Smooth muscle cell (in vitro differentiated cells): ENCODE data around the gene NAPB. TPM values are rescaled to one million over a fixed set of nuclear protein-coding genes. Genes with fewer than 3 reads are reported as not detected.

Experiments
- DNase-seq: peaks from one replicate; lab custom pipeline; 2025; ENCODE audit not compliant: unreplicated experiment; lab: John Stamatoyannopoulos, UW
- H2AFZ ChIP-seq: fragments of 200-600 bp; sonication (generic); 2 replicates; pipeline ENCODE4 v1.6.0; 2016; ENCODE audit warnings: antibody characterized with exemption, low read depth, mild to moderate bottlenecking
- H3F3A ChIP-seq: fragments of 200-600 bp; sonication (generic); 2 replicates; pipeline ENCODE4 v1.6.0; 2017; ENCODE audit warnings: antibody characterized with exemption, low read depth
- H3K27ac ChIP-seq: fragments of 200-600 bp; sonication (generic); 2 replicates; pipeline ENCODE4 v1.5.1; 2016; ENCODE audit warnings: low read depth, mild to moderate bottlenecking
- H3K27me3 ChIP-seq: fragments of 200-600 bp; sonication (generic); 2 replicates; pipeline ENCODE4 v1.6.1; 2016; ENCODE audit warnings: low read depth, mild to moderate bottlenecking
- H3K36me3 ChIP-seq: fragments of 200-600 bp; sonication (generic); 2 replicates; pipeline ENCODE4 v1.5.1; 2016; ENCODE audit warnings: low read depth
- H3K4me1 ChIP-seq: fragments of 200-600 bp; sonication (generic); 2 replicates; pipeline ENCODE4 v1.5.1; 2016; ENCODE audit warnings: low read depth
- H3K4me2 ChIP-seq: fragments of 200-600 bp; sonication (generic); 2 replicates; pipeline ENCODE4 v1.6.0; 2016; ENCODE audit warnings: mild to moderate bottlenecking
- H3K4me3 ChIP-seq: fragments of 200-600 bp; sonication (generic); 2 replicates; pipeline ENCODE4 v1.5.1; 2016; ENCODE audit warnings: mild to moderate bottlenecking
- H3K79me2 ChIP-seq: fragments of 200-600 bp; sonication (generic); 2 replicates; pipeline ENCODE4 v1.6.0; 2016; ENCODE audit warnings: low read depth, mild to moderate bottlenecking
- H3K9ac ChIP-seq: fragments of 200-600 bp; sonication (generic); 2 replicates; pipeline ENCODE4 v1.6.0; 2016; ENCODE audit warnings: low read depth
- H3K9me3 ChIP-seq: fragments of 200-600 bp; sonication (generic); replicated peaks from 2 replicates; pipeline ENCODE4 v1.5.1; 2016; ENCODE audit warnings: low read depth
- H4K20me1 ChIP-seq: fragments of 200-600 bp; sonication (generic); 2 replicates; pipeline ENCODE4 v1.6.0; 2016; ENCODE audit warnings: low read depth
- WGBS: methylation state at CpG from one replicate; pipeline ENCODE4 v1.1.7; 2016; ENCODE audit warnings: low lambda C conversion rate; 5-methylcytosine and 5-hydroxymethylcytosine counted together
- polyA plus RNA-seq: library from polyadenylated mRNA; unstranded; fragments of >200 nt; fragmentation: Nextera tagmentation; extraction: Ambion mirVana; gene quantifications from 2 replicates; pipeline ENCODE4 v1.2.1, GENCODE V29; 2016
- total RNA-seq: library from RNA; depleted of rRNA; stranded (reverse); fragments of >200 nt; gene quantifications from 2 replicates; pipeline ENCODE4 v1.2.3, GENCODE V29; 2014
- TF ChIP-seq, protein P1 (sequence below): fragments of 200-600 bp; sonication (generic); IDR thresholded peaks from 2 replicates; pipeline ENCODE4 v1.5.1; 2017; ENCODE audit warnings: borderline replicate concordance, mild to moderate bottlenecking, antibody characterized with exemption; ENCODE audit not compliant: insufficient read depth, poor library complexity, severe bottlenecking

The NAPB gene
- total and polyA plus RNA-seq, 2 experiments from 2014 or later: 0.65 to 11.4 TPM

DNA sequence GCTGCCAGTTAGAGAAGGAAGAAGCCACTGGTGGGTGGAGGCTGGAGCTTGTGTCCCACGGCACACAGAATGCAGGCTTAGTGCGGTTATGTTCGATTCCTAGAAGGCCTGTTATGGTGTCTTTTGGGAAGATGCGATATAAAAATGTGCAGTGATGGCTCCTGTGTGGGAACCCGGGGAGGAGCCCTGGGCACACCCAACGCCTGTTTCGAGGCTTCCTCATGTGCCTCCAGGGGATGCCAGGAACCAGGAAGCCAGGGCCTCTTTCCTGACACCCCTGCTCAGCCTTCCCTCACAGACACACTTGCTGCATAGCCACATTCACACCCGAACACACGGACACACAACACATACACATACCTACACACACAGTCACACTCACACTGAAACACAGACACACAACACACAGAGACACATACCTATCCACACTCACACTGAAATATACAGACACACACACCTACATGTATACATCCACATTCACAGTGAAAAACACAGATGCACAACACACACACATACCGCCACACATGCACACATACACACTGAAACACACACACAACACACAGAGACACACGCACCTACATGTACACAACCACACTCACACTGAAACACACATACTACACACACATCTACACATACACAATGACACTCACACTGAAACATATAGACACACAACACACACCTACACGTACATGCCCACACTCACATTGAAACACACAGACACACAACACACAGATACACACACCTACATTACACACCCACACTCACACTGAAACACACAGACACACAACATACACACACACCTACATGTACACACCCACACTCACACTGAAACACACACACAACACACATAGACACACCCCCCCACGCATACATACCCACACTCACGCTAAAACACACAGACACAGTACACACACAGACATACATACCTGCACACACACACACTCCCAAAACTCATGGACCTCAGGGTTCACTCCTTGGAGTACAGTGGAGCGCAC lies 32.6 kb upstream of the NAPB start:
- Histone ChIP-seq H3F3A (no peaks in the 10 kb centered on the region), H4K20me1 (no peaks in the 10 kb centered on the region), H3K36me3 (no peaks in the 10 kb centered on the region), H3K9me3 (no peaks in the 10 kb centered on the region), H3K4me2 (no peak overlapping the region), H3K79me2 (no peaks in the 10 kb centered on the region), H2AFZ (no peak overlapping the region), H3K4me1 (no peaks in the 10 kb centered on the region), H3K27me3 (no peaks in the 10 kb centered on the region), H3K9ac (no peak overlapping the region), H3K27ac (no peak overlapping the region), H3K4me3 (no peak overlapping the region)
- TF ChIP-seq, protein P1, sequence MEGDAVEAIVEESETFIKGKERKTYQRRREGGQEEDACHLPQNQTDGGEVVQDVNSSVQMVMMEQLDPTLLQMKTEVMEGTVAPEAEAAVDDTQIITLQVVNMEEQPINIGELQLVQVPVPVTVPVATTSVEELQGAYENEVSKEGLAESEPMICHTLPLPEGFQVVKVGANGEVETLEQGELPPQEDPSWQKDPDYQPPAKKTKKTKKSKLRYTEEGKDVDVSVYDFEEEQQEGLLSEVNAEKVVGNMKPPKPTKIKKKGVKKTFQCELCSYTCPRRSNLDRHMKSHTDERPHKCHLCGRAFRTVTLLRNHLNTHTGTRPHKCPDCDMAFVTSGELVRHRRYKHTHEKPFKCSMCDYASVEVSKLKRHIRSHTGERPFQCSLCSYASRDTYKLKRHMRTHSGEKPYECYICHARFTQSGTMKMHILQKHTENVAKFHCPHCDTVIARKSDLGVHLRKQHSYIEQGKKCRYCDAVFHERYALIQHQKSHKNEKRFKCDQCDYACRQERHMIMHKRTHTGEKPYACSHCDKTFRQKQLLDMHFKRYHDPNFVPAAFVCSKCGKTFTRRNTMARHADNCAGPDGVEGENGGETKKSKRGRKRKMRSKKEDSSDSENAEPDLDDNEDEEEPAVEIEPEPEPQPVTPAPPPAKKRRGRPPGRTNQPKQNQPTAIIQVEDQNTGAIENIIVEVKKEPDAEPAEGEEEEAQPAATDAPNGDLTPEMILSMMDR: no peak
- 93% methylated on average over 15 of the region's 15 CpGs for WGBS
- DNase-seq: no peak

DNA sequence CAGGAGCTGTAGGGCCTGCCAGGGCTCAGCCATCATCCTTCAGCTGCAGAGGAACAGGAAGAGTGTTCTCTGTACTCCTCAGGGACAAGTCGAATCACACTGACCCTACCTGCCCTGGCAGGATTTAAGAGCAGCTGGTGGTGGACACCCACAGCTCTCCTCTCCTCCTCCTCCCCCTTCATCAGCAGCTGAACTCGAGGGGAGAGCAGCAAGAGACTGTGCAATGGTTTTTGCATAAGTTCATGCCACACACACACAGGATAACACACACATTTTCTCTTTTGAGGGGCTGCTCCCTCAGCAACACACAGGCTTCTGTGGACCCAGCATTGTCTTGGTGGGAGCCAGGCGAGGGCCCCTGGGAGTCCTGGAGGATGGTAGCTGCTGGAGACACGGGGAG lies 31.5 kb upstream of the NAPB start, which contains the start of gene CST11:
Gene CST11, minus strand, starts transcription at position 101 of the 400 bp plus-strand sequence. Its CDS starts 65 bp downstream, at position 36.
- TF ChIP-seq, protein P1: no peak
- Histone ChIP-seq H3K79me2 (no peaks in the 10 kb centered on the region), H3K4me3 (no peak within 1 kb of the TSS), H3K27me3 (no peaks in the 10 kb centered on the region), H3K36me3 (no peaks in the 10 kb centered on the region), H4K20me1 (no peaks in the 10 kb centered on the region), H3K9me3 (no peaks in the 10 kb centered on the region), H3K4me2 (no peak within 1 kb of the TSS), H3K4me1 (no peaks in the 10 kb centered on the region), H2AFZ (no peak within 1 kb of the TSS), H3F3A (no peaks in the 10 kb centered on the region), H3K27ac (no peak within 1 kb of the TSS), H3K9ac (no peak within 1 kb of the TSS)
- WGBS: 82% methylated on average over 4 of the region's 4 CpGs
- DNase-seq: no peak

DNA sequence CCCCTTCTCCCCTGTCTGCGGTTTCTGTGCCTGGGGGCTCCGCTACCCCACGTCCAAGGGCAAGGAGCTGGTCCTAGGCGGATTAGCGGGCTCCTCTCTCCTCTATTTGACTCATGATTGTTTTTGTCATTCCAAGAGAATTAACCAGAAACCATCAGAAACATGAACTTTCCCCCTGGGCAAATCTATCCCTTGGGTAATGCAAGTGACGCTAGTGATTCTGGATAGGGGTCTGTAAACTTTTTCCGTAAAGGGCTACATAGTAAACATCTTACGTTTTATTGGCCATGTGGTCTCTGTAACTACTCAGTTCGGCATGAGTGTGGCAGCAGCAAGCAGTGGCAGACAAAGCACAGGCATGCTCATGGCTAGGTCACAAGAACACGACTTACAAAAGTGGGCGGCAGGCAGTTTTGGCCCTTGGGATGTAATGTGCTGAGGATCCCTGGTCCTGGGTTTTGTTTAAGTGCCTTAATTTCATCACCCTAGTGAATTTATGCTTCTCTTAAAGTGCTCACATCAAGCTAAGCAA lies 30.7 kb upstream of the NAPB start:
- Histone ChIP-seq H2AFZ (no peak overlapping the region), H3K27ac (no peak overlapping the region), H3K27me3 (no peaks in the 10 kb centered on the region), H4K20me1 (no peaks in the 10 kb centered on the region), H3K36me3 (no peaks in the 10 kb centered on the region), H3K9ac (no peak overlapping the region), H3K9me3 (no peaks in the 10 kb centered on the region), H3F3A (no peaks in the 10 kb centered on the region), H3K79me2 (no peaks in the 10 kb centered on the region), H3K4me1 (no peaks in the 10 kb centered on the region), H3K4me3 (no peak overlapping the region), H3K4me2 (no peak overlapping the region)
- WGBS: 42% methylated on average over 11 of the region's 11 CpGs
- TF ChIP-seq, protein P1: no peak
- no peak for DNase-seq
